HK-2 (cell line): ENCODE data around the gene TGM6.
A peak's percentile ranks its signal among the peaks of the same experiment; 100 is the strongest.

Experiments
- DNase-seq: peaks from one replicate; pipeline ENCODE4 v3.0.0-alpha.2; 2018; ENCODE audit not compliant: unreplicated experiment

TGM6 gene

GRCh38 chr20:2455771-2456497 lies 75.2 kb downstream of the TGM6 start:
- no peak for DNase-seq

- no peak for DNase-seq
These were observed 78.3 kb downstream of the TGM6 start for GRCh38 chr20:2458919-2459499.

- DNase-seq: no peak
These were observed 79.5 kb downstream of the TGM6 start for GRCh38 chr20:2459981-2460751.

- DNase-seq: no peak
These were observed 80.2 kb downstream of the TGM6 start for GRCh38 chr20:2460752-2461424.

- no peak for DNase-seq
These were observed 81.8 kb downstream of the TGM6 start for GRCh38 chr20:2462484-2462883.

- DNase-seq: no peak
These were observed 83.1 kb downstream of the TGM6 start for GRCh38 chr20:2463616-2464365.

GRCh38 chr20:2465100-2465499 lies 84.4 kb downstream of the TGM6 start:
- no peak for DNase-seq

GRCh38 chr20:2467412-2467811 lies 86.7 kb downstream of the TGM6 start:
- no peak for DNase-seq

- DNase-seq: no peak
These were observed 88.1 kb downstream of the TGM6 start for GRCh38 chr20:2468581-2469407.

- DNase-seq: peak; percentile 71
These were observed 89.3 kb downstream of the TGM6 start for GRCh38 chr20:2469991-2470422.

GRCh38 chr20:2470423-2471193 lies 89.9 kb downstream of the TGM6 start, which contains the start of gene SNRPB:
TSS of gene SNRPB (minus strand) at chr20:2470789. CDS start at chr20:2470690, 99 bp downstream.
- DNase-seq: peak; percentile 99

GRCh38 chr20:2473516-2473915 lies 92.8 kb downstream of the TGM6 start:
- no peak for DNase-seq

- DNase-seq: no peak
These were observed 95.4 kb downstream of the TGM6 start for GRCh38 chr20:2475850-2476741.

- DNase-seq: no peak
These were observed 96.3 kb downstream of the TGM6 start for GRCh38 chr20:2476742-2477615.

GRCh38 chr20:2480381-2480780 lies 99.7 kb downstream of the TGM6 start:
- no peak for DNase-seq
